Activated CD8-positive, alpha-beta memory T cell treated with anti-CD3 and anti-CD28 coated beads, Interleukin-2, amount 10 ng/mL, durations not matched to agents 7 days and 5 days (primary cell): Measurements from ENCODE around the gene ELP4. TPM values are rescaled to one million over a fixed set of nuclear protein-coding genes. Genes with fewer than 3 reads are reported as not detected.

ENCODE experiments used
- ATAC-seq: fragments of 150-1000 bp; cut with Tn5 transposase; one replicate; pipeline ENCODE4 v1.10.0; 2021; ENCODE audit warnings: moderate library complexity
- CTCF ChIA-PET: fragments of 350-600 bp; sonication (Branson Sonifier 250); formaldehyde crosslinking; loops from one replicate; lab custom pipeline; 2021; ENCODE audit warnings: antibody characterized with exemption; lab: Charles Lee
- DNase-seq: peaks from one replicate; pipeline ENCODE4 v3.0.0-alpha.2; 2020
- H3K27ac Mint-ChIP-seq: one replicate; pipeline ENCODE4 v1.8.0; 2021; ENCODE audit warnings: mild to moderate bottlenecking, mixed read lengths
- H3K27me3 Mint-ChIP-seq: one replicate; pipeline ENCODE4 v1.8.0; 2021; ENCODE audit warnings: mixed read lengths
- H3K36me3 Mint-ChIP-seq: one replicate; pipeline ENCODE4 v1.8.0; 2021; ENCODE audit warnings: mild to moderate bottlenecking, mixed read lengths
- H3K4me1 Mint-ChIP-seq: one replicate; pipeline ENCODE4 v1.8.0; 2021; ENCODE audit warnings: mixed read lengths
- H3K4me3 Mint-ChIP-seq: one replicate; pipeline ENCODE4 v1.8.0; 2021; ENCODE audit warnings: mild to moderate bottlenecking, moderate library complexity, mixed read lengths
- H3K9me3 Mint-ChIP-seq: one replicate; pipeline ENCODE4 v1.8.0; 2022; ENCODE audit warnings: low read depth, mixed read lengths
- total RNA-seq, 2 experiments: library from RNA; stranded (reverse); gene quantifications; one replicate each; pipeline ENCODE4 v1.2.3, GENCODE V29; 2021

The ELP4 gene
- total RNA-seq, 2 experiments from 2014 or later: 20.7 to 23.7 TPM

DNA sequence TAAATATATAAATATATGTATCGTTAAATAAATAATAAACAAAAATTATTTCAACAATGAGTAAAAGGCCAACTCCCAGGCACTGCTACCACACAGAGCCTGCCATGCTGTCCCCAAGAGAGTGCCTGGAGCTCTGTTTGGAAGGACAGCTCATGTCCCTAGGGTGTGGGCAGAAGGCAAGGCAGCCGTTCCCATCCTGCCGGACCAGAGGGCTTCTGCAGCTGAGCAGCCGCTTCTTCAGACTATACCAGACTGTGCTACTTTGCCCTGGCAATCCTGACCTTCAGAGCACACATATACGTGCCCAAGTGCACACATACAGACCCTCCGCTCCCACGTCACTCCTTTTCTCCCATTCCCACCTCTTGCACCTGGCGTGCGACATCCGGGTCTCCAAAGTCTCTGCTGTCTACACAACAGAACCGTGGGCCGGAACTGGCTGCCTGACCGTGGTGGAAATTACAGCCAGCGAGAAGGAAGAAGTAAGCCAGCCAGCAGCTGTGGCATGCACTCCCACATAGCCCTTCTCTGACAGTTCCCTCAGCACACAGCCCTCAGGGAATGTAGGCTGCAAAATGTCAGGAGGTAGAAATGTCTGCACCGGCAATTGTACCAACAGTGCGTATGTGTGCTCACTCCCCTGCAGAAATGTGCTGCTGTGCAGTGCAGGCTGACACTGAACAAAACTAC lies 277.6 kb downstream of the ELP4 start:
- ATAC-seq (no peak), DNase-seq (no peak)
- H3K36me3 Mint-ChIP-seq: no peaks in the 10 kb centered on the region
- H3K9me3 Mint-ChIP-seq: no peaks in the 10 kb centered on the region
- no peak overlapping the region for H3K4me3 Mint-ChIP-seq
- no peaks in the 10 kb centered on the region for H3K27me3 Mint-ChIP-seq
- CTCF ChIA-PET: no interaction called here
- H3K4me1 Mint-ChIP-seq: no peaks in the 10 kb centered on the region
- H3K27ac Mint-ChIP-seq: no peak overlapping the region

DNA sequence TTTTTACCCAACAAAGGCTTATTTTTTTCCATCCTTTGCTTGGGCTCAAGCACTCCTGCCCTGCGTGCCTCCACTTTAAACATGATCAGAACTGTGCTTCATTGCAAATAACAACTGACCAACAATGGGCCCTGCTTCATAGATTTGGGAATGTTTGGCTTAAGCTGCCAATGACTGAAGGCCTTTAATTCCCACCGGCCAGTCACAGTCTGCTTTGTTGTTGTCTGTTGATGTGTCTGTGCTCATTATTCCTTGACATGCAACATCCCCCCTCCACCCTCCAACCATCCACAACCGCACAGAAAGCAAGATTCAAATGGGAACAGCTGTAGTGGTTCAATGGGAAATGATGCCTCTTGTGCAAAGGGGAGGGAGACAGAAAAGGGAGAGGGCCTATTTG lies 278.5 kb downstream of the ELP4 start:
- Mint-ChIP-seq H3K36me3 (no peaks in the 10 kb centered on the region), H3K27me3 (peaks cover 3% of the 10 kb centered on the region), H3K4me3 (no peak overlapping the region), H3K9me3 (no peaks in the 10 kb centered on the region), H3K4me1 (no peaks in the 10 kb centered on the region), H3K27ac (no peak overlapping the region)
- ATAC-seq: no peak
- CTCF ChIA-PET: no interaction called here
- DNase-seq: no peak

DNA sequence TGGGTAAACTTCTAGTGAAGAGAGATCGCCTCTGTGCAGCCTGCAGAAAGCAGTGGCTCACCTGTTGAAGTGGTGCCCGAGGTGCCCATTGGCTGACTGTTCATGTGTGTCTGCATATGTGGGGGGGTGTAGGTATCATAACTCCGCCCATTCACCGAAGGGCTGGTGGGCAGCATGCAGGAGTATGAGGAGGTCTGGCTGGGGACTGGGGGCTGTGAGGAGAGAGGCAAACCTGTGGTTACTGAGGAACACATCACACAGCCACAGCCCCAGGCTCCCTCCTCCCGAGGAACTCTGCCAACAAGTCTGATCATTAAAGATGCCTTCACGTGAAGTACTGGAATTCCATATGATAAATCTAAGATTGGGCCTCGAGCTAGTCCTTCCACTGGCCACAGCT lies 281.1 kb downstream of the ELP4 start:
- H3K36me3 Mint-ChIP-seq: no peaks in the 10 kb centered on the region
- H3K9me3 Mint-ChIP-seq: no peaks in the 10 kb centered on the region
- H3K27ac Mint-ChIP-seq: no peak overlapping the region
- ATAC-seq (no peak), DNase-seq (no peak)
- H3K4me1 Mint-ChIP-seq: no peaks in the 10 kb centered on the region
- CTCF ChIA-PET: no interaction called here
- H3K27me3 Mint-ChIP-seq: peaks cover 22% of the 10 kb centered on the region
- H3K4me3 Mint-ChIP-seq: no peak overlapping the region

DNA sequence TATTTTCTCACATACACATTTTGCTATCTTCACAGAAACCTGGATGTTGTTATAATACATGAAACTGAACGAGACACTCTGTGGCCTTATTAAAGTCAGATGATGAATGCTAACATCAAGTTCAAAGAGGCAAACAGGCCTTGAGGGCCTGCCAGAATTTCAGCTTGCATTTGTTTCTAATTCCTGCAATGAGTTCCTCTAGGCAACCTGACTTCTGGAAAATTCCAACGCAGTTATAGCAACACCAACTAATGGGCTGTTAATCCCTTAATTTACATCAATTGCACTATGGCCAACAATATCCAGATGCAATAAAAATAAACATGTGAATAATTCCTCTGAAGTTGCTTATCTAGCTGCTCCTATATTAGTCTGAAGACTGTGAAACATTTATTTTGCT lies 282.5 kb downstream of the ELP4 start:
- H3K9me3 Mint-ChIP-seq: no peaks in the 10 kb centered on the region
- no peaks in the 10 kb centered on the region for H3K4me1 Mint-ChIP-seq
- H3K36me3 Mint-ChIP-seq: no peaks in the 10 kb centered on the region
- peaks cover 36% of the 10 kb centered on the region for H3K27me3 Mint-ChIP-seq
- no peak overlapping the region for H3K4me3 Mint-ChIP-seq
- CTCF ChIA-PET: no interaction called here
- DNase-seq (no peak), ATAC-seq (no peak)
- no peak overlapping the region for H3K27ac Mint-ChIP-seq

DNA sequence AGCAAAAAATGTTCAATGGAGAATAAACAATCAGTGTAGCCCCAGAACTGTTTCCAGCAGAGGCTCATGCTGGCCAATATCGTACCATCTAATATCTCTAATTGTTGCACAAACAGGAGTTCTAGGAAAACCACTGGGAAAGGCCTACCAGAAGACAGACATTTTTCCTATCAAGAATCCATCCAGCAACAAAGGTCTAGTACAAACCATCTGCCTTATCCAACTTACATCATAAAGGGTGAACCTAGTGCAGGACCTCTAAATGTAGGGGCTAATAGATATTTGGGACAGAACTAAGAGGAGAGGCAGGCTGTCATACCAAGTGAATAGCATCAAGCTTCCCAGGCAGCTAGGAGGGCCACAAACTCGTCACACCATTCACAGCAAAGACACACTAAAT lies 282.9 kb downstream of the ELP4 start:
- no peak for ATAC-seq
- H3K9me3 Mint-ChIP-seq: no peaks in the 10 kb centered on the region
- no peak overlapping the region for H3K4me3 Mint-ChIP-seq
- no peaks in the 10 kb centered on the region for H3K4me1 Mint-ChIP-seq
- DNase-seq: no peak
- H3K27ac Mint-ChIP-seq: no peak overlapping the region
- CTCF ChIA-PET: no interaction called here
- H3K27me3 Mint-ChIP-seq: peaks cover 39% of the 10 kb centered on the region
- peaks cover 1% of the 10 kb centered on the region for H3K36me3 Mint-ChIP-seq

DNA sequence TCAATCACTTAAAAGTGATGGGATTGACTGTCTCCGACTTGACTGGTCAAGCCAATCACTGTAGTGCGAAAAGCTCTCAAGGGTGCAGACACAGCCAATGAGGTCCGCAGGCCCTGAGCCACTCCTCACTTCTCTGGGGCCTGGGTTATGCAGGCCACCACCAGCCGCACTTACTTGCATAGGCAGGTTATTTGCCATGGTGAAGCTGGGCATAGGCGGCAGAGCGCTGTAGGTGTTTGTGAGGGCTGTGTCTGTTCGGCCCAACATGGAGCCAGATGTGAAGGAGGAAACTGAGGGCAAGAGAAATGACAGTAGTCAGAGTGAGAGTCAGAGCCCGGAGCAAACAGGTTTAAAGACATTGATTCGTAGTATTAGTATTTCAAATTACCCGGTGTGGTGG lies 283.7 kb downstream of the ELP4 start:
- Mint-ChIP-seq H3K36me3 (peaks cover 1% of the 10 kb centered on the region), H3K4me3 (no peak overlapping the region), H3K27ac (no peak overlapping the region), H3K27me3 (peaks cover 45% of the 10 kb centered on the region), H3K9me3 (no peaks in the 10 kb centered on the region), H3K4me1 (no peaks in the 10 kb centered on the region)
- ATAC-seq: no peak
- no peak for DNase-seq
- CTCF ChIA-PET: no interaction called here

DNA sequence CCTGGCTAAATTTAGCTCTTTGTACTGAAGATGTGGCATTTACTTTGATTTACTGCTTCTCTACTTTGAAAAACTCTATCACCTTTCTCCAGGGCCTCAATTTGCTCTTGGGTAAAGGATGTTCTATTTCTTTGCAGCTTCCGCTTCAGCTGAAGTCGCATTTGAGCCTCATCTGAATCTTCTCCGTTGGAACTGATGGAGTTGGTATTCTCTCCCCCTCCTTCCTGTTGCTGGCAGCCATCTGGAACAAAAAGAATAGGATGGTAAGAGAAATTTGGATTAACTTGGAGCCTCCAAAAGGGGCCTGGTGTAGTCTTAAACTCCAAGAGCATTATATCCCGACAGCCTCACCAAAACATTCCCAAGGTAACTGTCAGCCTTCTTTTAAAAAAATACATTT lies 285.0 kb downstream of the ELP4 start:
- Mint-ChIP-seq H3K36me3 (peaks cover 1% of the 10 kb centered on the region), H3K27me3 (peaks cover 56% of the 10 kb centered on the region)

DNA sequence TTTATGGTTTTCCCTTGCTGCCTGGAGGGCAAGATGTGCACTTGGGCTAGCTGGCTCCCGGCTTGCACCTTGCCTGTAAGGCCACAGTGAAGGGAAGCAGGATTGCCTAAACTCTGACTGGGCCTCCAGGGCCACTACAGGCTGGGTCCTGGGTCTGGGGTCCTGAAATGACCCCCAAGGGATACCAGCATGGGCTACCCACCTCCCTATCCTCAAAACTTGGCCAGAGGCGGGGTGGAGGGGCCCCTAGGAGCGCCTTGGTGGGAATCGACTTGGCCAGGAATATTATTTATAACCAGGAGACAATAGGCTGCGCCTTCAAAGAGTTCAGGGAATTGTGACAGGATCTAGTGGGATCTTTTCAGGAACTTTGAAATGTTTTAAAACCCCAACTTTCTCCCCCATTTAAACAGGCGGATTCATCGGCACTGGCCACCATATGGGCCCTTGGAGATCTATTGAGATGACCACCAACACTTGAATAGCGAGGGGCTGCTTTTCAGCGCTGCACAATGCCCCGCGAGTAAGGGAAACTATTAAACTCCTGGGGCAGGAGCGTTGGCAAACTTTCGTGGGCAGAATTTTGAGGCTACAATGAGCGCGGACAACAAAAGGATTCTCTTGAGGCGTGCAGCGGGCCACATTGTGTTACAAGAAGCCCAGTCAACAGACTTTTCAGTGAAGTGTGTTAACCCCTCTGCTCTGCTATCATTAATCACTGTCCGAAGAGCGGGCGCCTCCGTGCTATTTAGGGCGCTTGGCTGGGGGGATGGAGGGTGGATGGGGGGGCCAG lies 286.3 kb downstream of the ELP4 start:
- CTCF ChIA-PET: no interaction called here
- peaks cover 70% of the 10 kb centered on the region for H3K27me3 Mint-ChIP-seq

More for the DNA sequence above, 285.0 kb downstream of the ELP4 start:
- H3K9me3 Mint-ChIP-seq: no peaks in the 10 kb centered on the region
- ATAC-seq (no peak), DNase-seq (no peak)
- H3K4me1 Mint-ChIP-seq: peaks cover 2% of the 10 kb centered on the region
- H3K4me3 Mint-ChIP-seq: no peak overlapping the region
- CTCF ChIA-PET: no interaction called here
- H3K27ac Mint-ChIP-seq: no peak overlapping the region

DNA sequence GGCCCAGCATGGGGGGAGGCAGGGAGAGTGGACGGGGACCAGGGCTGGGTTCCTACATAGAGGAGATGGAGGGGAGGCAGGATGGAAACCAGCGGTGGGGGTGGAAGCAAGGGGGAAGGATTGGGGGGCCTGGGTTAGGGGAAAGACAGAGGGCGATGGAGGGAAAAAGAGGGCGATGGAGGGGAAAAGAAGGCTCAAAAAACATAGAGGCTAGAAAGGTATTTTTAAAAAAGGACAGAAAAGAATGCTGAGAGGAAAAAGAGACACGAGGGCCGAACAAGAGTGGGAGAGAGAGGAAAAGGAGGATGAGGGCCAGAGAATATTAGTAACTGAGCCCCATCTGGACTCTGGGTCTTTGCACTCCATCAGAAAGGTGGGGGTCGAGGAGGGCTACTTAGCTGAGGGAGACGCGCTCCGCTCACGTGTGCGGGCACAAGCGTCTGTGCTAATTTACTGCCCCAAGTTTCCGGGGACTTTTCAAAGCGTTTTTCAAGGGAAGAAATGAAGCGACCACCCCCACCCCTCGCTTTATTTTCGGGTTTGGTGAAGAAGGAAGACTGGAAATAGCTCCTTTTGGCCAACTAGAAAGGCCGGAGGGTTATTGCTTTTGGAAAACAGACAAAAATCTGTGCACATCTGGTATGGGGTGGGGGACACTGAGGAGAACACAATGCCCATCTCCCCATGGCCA lies 287.1 kb downstream of the ELP4 start:
- CTCF ChIA-PET: interaction anchor here (0.6 kb wide), 1 partner anchor 29 kb away, joined by 3 read pairs; no protein-coding TSS in a partner anchor
- no peak overlapping the region for H3K27ac Mint-ChIP-seq
- peaks cover 9% of the 10 kb centered on the region for H3K4me1 Mint-ChIP-seq
- peaks cover 5% of the 10 kb centered on the region for H3K36me3 Mint-ChIP-seq
- DNase-seq (no peak), ATAC-seq (no peak)
- H3K9me3 Mint-ChIP-seq: peaks cover 2% of the 10 kb centered on the region
- no peak overlapping the region for H3K4me3 Mint-ChIP-seq
- H3K27me3 Mint-ChIP-seq: peaks cover 77% of the 10 kb centered on the region

More for the DNA sequence above, 286.3 kb downstream of the ELP4 start:
- H3K36me3 Mint-ChIP-seq: peaks cover 5% of the 10 kb centered on the region
- H3K4me3 Mint-ChIP-seq: no peak overlapping the region
- peak; percentile 9 for DNase-seq
- H3K4me1 Mint-ChIP-seq: peaks cover 9% of the 10 kb centered on the region
- H3K9me3 Mint-ChIP-seq: no peaks in the 10 kb centered on the region
- no peak for ATAC-seq
- no peak overlapping the region for H3K27ac Mint-ChIP-seq

DNA sequence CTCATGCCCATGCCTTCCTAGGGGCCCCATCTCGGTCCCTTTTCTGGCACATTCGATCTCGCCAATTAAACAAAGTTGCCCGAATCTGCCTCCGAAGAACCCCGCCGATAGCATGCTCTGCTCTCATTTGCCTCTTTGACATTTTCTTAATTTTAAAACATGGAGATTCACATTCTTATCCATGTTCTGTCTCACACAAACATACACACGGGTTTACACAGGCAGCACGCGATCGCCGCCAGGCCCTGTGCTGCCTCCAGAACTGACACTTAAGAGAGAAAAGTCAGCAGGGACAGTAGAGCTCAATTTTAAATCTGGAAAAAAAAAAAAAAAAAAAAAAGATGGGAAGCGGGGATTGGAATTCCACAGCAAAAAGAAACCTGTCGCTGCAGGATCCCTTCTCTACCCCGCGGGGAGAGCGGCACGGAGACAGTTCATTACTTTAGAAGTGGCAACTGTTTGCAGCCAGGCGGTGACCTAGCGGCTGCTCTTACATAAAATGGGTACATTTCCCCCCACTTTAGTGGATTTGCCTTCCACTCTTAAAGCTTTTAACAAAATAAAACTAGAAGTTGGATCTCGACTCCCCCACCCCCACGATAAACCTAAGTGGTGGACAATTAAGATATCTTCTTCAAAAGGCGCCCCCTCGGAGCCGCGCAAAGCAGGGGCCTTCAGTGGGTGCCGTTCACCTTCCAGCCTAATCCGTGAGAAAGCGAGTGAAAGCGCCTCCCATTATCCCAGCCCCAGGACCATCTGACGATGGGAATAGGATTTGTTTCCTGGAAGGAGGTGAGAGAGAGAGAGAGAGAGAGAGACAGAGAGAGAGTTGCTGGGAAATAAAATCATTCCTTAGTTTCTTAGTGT lies 287.9 kb downstream of the ELP4 start:
- CTCF ChIA-PET: interaction anchor here (0.6 kb wide), 1 partner anchor 28 kb away, joined by 3 read pairs; no protein-coding TSS in a partner anchor
- DNase-seq (no peak), ATAC-seq (no peak)
- Mint-ChIP-seq H3K36me3 (peaks cover 5% of the 10 kb centered on the region), H3K27me3 (peaks cover 83% of the 10 kb centered on the region), H3K4me1 (peaks cover 9% of the 10 kb centered on the region), H3K27ac (peak overlapping the region; percentile 12), H3K9me3 (peaks cover 3% of the 10 kb centered on the region), H3K4me3 (no peak overlapping the region)

DNA sequence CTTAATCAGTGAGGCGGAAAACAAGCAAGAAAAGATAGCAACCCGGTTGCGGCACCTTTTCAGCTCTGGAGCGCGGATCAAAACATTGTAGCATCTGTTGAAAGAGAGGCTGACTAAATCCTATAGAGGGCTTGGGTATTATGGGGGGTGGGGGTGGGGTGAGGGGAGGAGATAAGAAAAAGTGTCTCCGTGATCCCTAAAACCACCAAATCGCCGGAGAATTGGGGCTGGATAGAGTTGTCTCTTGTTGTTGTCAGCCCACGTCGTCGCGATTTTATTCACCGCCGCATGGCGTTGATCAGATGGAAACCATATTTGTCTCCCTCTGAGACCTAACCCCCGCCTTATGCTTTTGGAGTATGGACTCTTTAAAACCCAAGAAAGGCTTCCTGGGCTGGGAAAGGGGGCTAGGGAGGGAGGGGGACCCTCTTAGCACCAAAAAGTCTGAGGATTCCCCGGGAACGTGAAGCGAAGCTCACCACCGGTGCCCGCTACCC lies 288.5 kb downstream of the ELP4 start:
- Mint-ChIP-seq H3K4me1 (peaks cover 9% of the 10 kb centered on the region), H3K27ac (no peak overlapping the region), H3K27me3 (peaks cover 86% of the 10 kb centered on the region), H3K36me3 (peaks cover 5% of the 10 kb centered on the region), H3K9me3 (peaks cover 3% of the 10 kb centered on the region), H3K4me3 (no peak overlapping the region)
- CTCF ChIA-PET: interaction anchor here (1.4 kb wide), 1 partner anchor 10 kb away, joined by 4 read pairs; no protein-coding TSS in a partner anchor
- DNase-seq: peak; percentile 38
- no peak for ATAC-seq

DNA sequence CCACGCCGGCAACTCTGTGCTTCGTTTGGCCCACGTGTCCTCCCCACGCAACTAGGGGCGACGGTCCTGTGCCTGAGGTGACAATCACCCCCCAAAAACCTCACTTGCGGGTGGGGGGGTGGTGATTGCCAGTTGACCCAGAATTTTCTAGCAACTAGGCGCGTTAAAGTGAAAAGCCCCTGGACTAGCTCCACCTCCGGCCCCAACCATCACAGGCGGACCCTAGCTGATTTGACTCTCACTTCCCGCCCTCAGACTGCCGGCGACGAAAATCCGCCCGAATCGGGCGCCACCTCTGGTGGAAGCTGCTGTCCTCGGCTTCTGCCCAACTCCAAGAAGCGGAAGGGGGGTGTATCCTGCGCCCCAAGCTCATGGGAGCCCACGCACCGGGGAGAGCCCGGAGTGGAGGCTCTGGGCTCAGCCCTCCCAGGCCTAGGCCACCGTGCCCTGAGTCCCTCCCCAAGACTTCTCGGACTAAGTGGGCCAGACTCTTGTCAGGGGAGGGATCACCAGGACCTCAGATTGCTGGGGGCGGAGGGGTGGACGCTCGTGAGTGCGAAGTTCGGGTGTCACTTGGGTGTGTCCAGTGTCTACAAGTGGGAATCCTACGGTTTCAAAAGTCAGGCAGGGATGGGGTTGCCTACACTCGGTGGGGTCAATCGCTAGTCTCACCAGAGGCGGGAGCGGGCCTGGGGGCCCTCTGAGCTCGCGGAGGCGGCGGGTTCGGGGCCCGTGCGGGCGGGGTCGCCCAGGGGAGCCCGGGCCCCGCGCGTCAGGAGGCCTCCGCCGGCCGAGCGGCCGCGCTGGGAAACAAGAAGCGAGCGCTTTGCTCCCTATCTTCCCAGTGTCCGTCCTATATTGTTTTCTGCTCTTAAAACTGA lies 289.2 kb downstream of the ELP4 start:
- peaks cover 90% of the 10 kb centered on the region for H3K27me3 Mint-ChIP-seq
- H3K27ac Mint-ChIP-seq: no peak overlapping the region
- CTCF ChIA-PET: interaction anchor here (1.4 kb wide), 1 partner anchor 9 kb away, joined by 4 read pairs; no protein-coding TSS in a partner anchor

More for the DNA sequence above, 289.2 kb downstream of the ELP4 start:
- H3K4me1 Mint-ChIP-seq: peaks cover 15% of the 10 kb centered on the region
- ATAC-seq (no peak), DNase-seq (peak; percentile 41)
- peaks cover 3% of the 10 kb centered on the region for H3K9me3 Mint-ChIP-seq
- H3K4me3 Mint-ChIP-seq: no peak overlapping the region
- peaks cover 7% of the 10 kb centered on the region for H3K36me3 Mint-ChIP-seq
